VCaP (cell line): ENCODE measurements around the gene ANG.

Experiments
- H3K27ac ChIP-seq: fragments of 450-650 bp; 2 replicates; pipeline ENCODE4 v1.5.1; 2017
- TF ChIP-seq, protein P1 (sequence below): fragments of 450-650 bp; conservative IDR thresholded peaks from 2 replicates; pipeline ENCODE4 v1.5.1; 2017; ENCODE audit warnings: mild to moderate bottlenecking, moderate library complexity

The ANG gene

DNA sequence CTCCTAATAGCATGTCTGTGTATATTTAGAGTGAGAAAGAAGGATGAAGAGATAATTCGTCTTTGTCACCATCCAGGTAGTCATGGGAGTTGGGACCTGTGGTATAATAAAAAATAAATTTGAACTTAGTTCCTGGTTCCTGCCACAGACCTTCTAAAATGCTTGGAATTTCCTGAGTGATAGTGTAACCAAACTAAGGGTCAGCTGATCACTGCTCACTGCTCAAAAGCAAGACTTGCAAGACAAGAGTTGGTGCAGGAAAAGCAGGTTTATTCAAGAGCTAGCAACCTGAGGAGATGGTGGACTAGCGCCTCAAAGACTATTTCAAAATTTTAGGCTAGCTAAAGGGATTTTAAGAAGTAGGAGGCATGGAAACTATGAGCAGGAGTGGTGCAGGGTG lies 19.1 kb downstream of the ANG start:
- TF ChIP-seq, protein P1, sequence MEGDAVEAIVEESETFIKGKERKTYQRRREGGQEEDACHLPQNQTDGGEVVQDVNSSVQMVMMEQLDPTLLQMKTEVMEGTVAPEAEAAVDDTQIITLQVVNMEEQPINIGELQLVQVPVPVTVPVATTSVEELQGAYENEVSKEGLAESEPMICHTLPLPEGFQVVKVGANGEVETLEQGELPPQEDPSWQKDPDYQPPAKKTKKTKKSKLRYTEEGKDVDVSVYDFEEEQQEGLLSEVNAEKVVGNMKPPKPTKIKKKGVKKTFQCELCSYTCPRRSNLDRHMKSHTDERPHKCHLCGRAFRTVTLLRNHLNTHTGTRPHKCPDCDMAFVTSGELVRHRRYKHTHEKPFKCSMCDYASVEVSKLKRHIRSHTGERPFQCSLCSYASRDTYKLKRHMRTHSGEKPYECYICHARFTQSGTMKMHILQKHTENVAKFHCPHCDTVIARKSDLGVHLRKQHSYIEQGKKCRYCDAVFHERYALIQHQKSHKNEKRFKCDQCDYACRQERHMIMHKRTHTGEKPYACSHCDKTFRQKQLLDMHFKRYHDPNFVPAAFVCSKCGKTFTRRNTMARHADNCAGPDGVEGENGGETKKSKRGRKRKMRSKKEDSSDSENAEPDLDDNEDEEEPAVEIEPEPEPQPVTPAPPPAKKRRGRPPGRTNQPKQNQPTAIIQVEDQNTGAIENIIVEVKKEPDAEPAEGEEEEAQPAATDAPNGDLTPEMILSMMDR, result no peak
- peak overlapping the region; percentile 40 for H3K27ac ChIP-seq

DNA sequence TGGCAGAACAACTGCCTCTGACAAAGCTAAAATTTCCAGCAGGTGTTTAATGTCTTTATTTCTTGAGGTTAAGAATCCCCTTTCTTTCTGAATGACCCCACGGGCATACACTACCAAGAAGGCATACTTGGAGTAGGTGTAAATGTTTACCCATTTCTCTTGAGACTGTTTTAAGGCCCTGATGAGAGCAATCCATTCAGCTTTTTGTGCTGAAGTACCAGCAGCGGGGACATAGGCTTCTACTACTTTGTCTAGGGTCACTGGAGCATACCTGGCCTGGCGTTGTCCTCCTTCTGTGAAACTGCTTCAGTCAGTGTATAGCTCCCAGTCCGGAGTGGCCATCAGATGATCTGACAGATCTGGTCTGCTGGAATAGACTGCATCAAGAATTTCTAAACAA lies 22.7 kb downstream of the ANG start:
- TF ChIP-seq, protein P1, result no peak

DNA sequence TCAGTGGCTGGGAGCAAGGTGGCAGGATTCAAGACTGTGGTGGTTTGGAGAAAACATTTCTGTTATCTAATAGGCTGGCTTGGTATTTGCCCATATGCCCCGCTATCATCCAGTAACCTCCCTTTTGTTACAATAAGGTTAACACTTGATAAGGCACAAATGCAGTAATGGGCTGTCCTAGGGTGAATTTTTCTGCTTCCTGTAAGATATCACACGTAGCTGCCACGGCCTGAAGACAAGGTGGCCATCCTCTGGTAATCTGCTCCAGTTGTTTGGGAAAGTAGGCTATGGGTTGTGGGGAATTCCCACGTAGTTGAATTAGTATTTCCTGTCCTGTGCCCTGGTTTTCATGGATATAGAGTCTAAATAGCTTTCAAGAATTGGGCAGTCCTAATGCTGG lies 23.1 kb downstream of the ANG start:
- TF ChIP-seq, protein P1, result no peak
- H3K27ac ChIP-seq, result no peak overlapping the region

More for the DNA sequence above, 22.7 kb downstream of the ANG start:
- no peak overlapping the region for H3K27ac ChIP-seq

DNA sequence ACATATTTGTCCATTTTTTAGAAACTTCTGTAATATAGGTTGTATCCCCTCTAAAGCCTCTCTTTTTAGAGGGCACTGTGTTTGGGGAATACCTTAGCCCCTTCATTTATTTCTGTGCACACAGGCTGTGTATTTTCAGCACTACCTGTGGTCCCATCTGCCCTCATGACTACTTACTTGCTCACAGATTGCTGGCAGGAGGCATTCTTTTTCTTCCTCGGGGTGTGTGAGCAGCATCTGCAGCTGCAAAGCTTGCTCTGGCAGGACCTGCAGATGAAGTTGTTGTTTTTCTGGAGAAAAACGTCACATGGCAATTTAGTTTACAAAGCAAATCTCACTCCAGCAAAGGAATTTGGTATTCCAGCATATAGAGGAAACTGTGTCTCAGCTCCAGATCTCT lies 24.3 kb downstream of the ANG start:
- TF ChIP-seq, protein P1, result no peak
- H3K27ac ChIP-seq, result no peak overlapping the region

DNA sequence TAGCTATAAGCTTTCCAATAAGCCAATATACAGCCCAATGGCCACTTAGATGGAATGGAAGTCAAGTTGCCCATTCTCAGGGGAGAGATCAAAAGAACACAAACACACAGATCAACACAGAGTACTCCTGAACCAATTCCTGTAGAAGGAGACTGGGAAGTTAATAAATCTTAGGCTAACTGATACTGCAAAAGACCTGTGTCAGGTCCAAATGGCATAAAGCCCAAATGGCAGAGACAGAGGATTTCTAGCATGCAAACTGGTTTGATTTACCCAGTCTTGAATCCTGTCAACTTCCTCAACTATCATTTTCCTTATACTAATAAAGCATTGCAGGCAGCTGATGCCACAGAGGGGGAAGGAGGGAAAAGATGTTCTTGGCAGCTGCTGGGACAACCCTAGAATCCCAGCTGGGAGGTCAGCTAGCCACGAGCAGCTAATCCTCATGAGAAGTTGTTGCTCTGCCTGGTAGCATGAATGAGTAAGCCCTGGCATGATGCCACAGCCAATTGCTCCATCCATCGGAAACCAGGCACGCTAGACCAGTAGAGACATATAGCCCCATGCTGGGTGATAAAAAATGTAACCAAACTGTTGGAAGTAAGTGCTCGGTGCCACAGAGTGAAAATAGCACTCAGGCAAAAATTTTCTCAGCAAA lies 26.2 kb downstream of the ANG start:
- TF ChIP-seq, protein P1, result no peak
- peak overlapping the region; percentile 74 for H3K27ac ChIP-seq

DNA sequence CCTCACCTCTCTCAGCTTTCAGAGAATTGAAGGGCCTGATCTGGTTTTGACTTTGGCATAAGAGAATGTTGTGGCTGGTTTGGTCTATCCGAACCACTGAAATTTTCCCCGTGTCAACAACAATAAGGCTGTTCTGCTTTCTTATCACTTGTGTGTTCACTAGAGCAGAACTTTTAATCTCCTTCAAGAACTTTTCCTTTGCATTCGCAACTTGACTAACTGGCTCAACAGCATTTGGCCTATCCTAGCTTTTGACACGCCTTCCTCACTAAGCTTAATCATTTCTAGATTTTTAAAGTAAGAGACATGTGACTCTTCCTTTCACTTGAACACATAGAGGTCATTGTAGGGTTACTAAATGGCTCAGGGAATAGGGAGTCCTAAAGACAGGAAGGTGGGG lies 31.2 kb downstream of the ANG start:
- TF ChIP-seq, protein P1, result no peak
- peak overlapping the region; percentile 93 for H3K27ac ChIP-seq

DNA sequence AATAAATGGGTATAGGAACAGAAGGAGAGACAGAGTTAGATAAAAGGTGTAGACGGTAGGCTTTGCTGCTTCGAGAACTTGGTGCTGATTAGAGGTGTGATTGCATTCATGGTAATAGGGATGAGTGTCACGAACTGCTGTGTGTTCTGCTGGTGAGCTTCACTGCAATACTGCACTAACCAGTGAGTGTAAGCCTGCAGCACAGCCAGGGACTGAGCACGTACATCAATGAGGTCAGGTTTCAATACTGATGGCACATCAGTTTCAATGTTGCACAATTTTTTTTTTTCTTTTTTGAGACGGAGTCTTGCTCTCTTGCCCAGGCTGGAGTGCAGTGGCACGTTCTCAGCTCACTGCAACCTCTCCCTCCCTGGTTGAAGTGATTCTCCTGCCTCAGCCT lies 32.2 kb downstream of the ANG start:
- TF ChIP-seq, protein P1, result no peak
- H3K27ac ChIP-seq, result peak overlapping the region; percentile 93
